SK-N-SH treated with all-trans-retinoic acid at 6 μM for 48 hours (cell line): ENCODE results near the gene CRY1.

Experiments
- ATAC-seq: fragments of 200-7000 bp; cut with Tn5 transposase; 3 replicates; pipeline ENCODE4 v1.9.1; 2020; ENCODE audit warnings: mild to moderate bottlenecking, moderate library complexity
- ARNTL ChIP-seq: fragments of 450-650 bp; formaldehyde crosslinking; IDR thresholded peaks from 2 replicates; pipeline ENCODE4 v1.5.0; 2020; ENCODE audit warnings: low read depth, mild to moderate bottlenecking, moderate library complexity, borderline replicate concordance
- BACH2 ChIP-seq: fragments of 250-450 bp; sonication (Bioruptor Pico); IDR thresholded peaks from 2 replicates; pipeline ENCODE4 v1.9.0; 2021; ENCODE audit warnings: mild to moderate bottlenecking, borderline replicate concordance
- CSDC2 ChIP-seq: fragments of 250-450 bp; sonication (Bioruptor Pico); IDR thresholded peaks from 2 replicates; pipeline ENCODE4 v1.5.0; 2020; ENCODE audit warnings: mild to moderate bottlenecking, moderate library complexity
- CSRNP3 ChIP-seq: fragments of 250-450 bp; sonication (Bioruptor Pico); IDR thresholded peaks from 2 replicates; pipeline ENCODE4 v1.5.1; 2021; ENCODE audit warnings: mild to moderate bottlenecking, moderate library complexity
- ESRRG ChIP-seq: fragments of 250-450 bp; sonication (Bioruptor Pico); IDR thresholded peaks from 2 replicates; pipeline ENCODE4 v1.6.1; 2021; ENCODE audit warnings: mild to moderate bottlenecking
- GLIS3 ChIP-seq: fragments of 250-450 bp; sonication (Bioruptor Pico); IDR thresholded peaks from 2 replicates; pipeline ENCODE4 v1.5.0; 2020; ENCODE audit warnings: mild to moderate bottlenecking, moderate library complexity
- ISL1 ChIP-seq: fragments of 250-450 bp; sonication (Bioruptor Pico); IDR thresholded peaks from 2 replicates; pipeline ENCODE4 v2.1.2; 2022; ENCODE audit warnings: mild to moderate bottlenecking, moderate library complexity
- OSR1 ChIP-seq: fragments of 250-450 bp; sonication (Bioruptor Pico); IDR thresholded peaks from 2 replicates; pipeline ENCODE4 v1.8.0; 2022; ENCODE audit warnings: moderate library complexity, mild to moderate bottlenecking, inconsistent platforms
- PATZ1 ChIP-seq: fragments of 250-450 bp; sonication (Bioruptor Pico); IDR thresholded peaks from 2 replicates; pipeline ENCODE4 v1.8.0; 2020; ENCODE audit warnings: mild to moderate bottlenecking, moderate library complexity, borderline replicate concordance
- POU6F1 ChIP-seq: fragments of 250-450 bp; sonication (Bioruptor Pico); IDR thresholded peaks from 2 replicates; pipeline ENCODE4 v1.8.0; 2021; ENCODE audit warnings: low read depth, mild to moderate bottlenecking, moderate library complexity, borderline replicate concordance
- PPARA ChIP-seq: fragments of 250-450 bp; sonication (Bioruptor Pico); IDR thresholded peaks from 2 replicates; pipeline ENCODE4 v1.5.0; 2020; ENCODE audit warnings: mild to moderate bottlenecking, borderline replicate concordance
- RARB ChIP-seq: fragments of 250-450 bp; sonication (Bioruptor Pico); IDR thresholded peaks from 2 replicates; pipeline ENCODE4 v1.8.0; 2021; ENCODE audit warnings: mild to moderate bottlenecking, moderate library complexity
- SNAI2 ChIP-seq: fragments of 250-450 bp; sonication (Bioruptor Pico); IDR thresholded peaks from 2 replicates; pipeline ENCODE4 v1.5.0; 2020; ENCODE audit warnings: mild to moderate bottlenecking, moderate library complexity
- TCF4 ChIP-seq: fragments of 250-450 bp; sonication (Bioruptor Pico); IDR thresholded peaks from 2 replicates; pipeline ENCODE4 v1.8.0; 2021; ENCODE audit warnings: mild to moderate bottlenecking, moderate library complexity, borderline replicate concordance
- TOX ChIP-seq: fragments of 250-450 bp; sonication (Bioruptor Pico); IDR thresholded peaks from 2 replicates; pipeline ENCODE4 v1.8.0; 2021; ENCODE audit warnings: mild to moderate bottlenecking, moderate library complexity, borderline replicate concordance
- TSHZ2 ChIP-seq: fragments of 250-450 bp; sonication (Bioruptor Pico); IDR thresholded peaks from 2 replicates; pipeline ENCODE4 v1.5.0; 2020; ENCODE audit warnings: mild to moderate bottlenecking, moderate library complexity
- ZC3H10 ChIP-seq: fragments of 250-450 bp; sonication (Bioruptor Pico); IDR thresholded peaks from 2 replicates; pipeline ENCODE4 v1.5.1; 2021; ENCODE audit warnings: mild to moderate bottlenecking, moderate library complexity
- ZFP3 ChIP-seq: fragments of 250-450 bp; sonication (Bioruptor Pico); IDR thresholded peaks from 2 replicates; pipeline ENCODE4 v1.5.0; 2020; ENCODE audit warnings: mild to moderate bottlenecking, moderate library complexity
- ZFP30 ChIP-seq: fragments of 450-650 bp; formaldehyde crosslinking; IDR thresholded peaks from 2 replicates; pipeline ENCODE4 v1.5.0; 2022; ENCODE audit warnings: mild to moderate bottlenecking, moderate library complexity
- ZNF565 ChIP-seq: fragments of 450-650 bp; formaldehyde crosslinking; conservative IDR thresholded peaks from 2 replicates; pipeline ENCODE4 v1.5.0; 2020; ENCODE audit warnings: low read depth, mild to moderate bottlenecking, moderate library complexity
- ZNF70 ChIP-seq: fragments of 450-650 bp; formaldehyde crosslinking; IDR thresholded peaks from 2 replicates; pipeline ENCODE4 v1.5.0; 2020; ENCODE audit warnings: mild to moderate bottlenecking, moderate library complexity
- ZNF8 ChIP-seq: fragments of 450-650 bp; formaldehyde crosslinking; IDR thresholded peaks from 2 replicates; pipeline ENCODE4 v1.5.0; 2020; ENCODE audit warnings: mild to moderate bottlenecking, moderate library complexity

Gene CRY1

GRCh38 chr12:107107381-107107780 lies 14.0 kb upstream of the CRY1 start:
- TF ChIP-seq SNAI2 = no peak
- TF ChIP-seq TCF4 (CRISPR knock-in tag) = no peak
- TF ChIP-seq ZNF8 = no peak
- no peak for TF ChIP-seq GLIS3
- no peak for TF ChIP-seq TOX (CRISPR knock-in tag)
- no peak for TF ChIP-seq ZNF565
- no peak for TF ChIP-seq ESRRG (CRISPR knock-in tag)
- TF ChIP-seq ZFP30 = no peak
- TF ChIP-seq BACH2 (CRISPR knock-in tag) = no peak
- TF ChIP-seq OSR1 (CRISPR knock-in tag) = no peak
- no peak for TF ChIP-seq POU6F1 (CRISPR knock-in tag)
- no peak for TF ChIP-seq CSDC2 (CRISPR knock-in tag)
- TF ChIP-seq ZFP3 (CRISPR knock-in tag) = no peak
- TF ChIP-seq PPARA (CRISPR knock-in tag) = no peak
- no peak for TF ChIP-seq PATZ1
- TF ChIP-seq TSHZ2 (CRISPR knock-in tag) = no peak
- no peak for TF ChIP-seq ARNTL (CRISPR knock-in tag)
- no peak for ATAC-seq

- ATAC-seq = no peak
These were observed 13.1 kb upstream of the CRY1 start for GRCh38 chr12:107106241-107107025.

GRCh38 chr12:107105410-107105703 lies 12.0 kb upstream of the CRY1 start:
- no peak for TF ChIP-seq ZNF70 (CRISPR knock-in tag)
- TF ChIP-seq PPARA (CRISPR knock-in tag) = no peak
- no peak for TF ChIP-seq TOX (CRISPR knock-in tag)
- TF ChIP-seq ZC3H10 (CRISPR knock-in tag) = no peak
- TF ChIP-seq ISL1 (CRISPR knock-in tag) = no peak
- ATAC-seq = peak; percentile 24; the same call in 1 of the 3 replicates

More at GRCh38 chr12:107106241-107107025, 13.1 kb upstream of the CRY1 start:
- TF ChIP-seq ZFP30 (no peak), TOX (CRISPR knock-in tag) (no peak), ZNF70 (CRISPR knock-in tag) (no peak), TCF4 (CRISPR knock-in tag) (no peak), ZNF8 (no peak), ZC3H10 (CRISPR knock-in tag) (no peak), BACH2 (CRISPR knock-in tag) (no peak), ZFP3 (CRISPR knock-in tag) (no peak), PPARA (CRISPR knock-in tag) (no peak)

GRCh38 chr12:107103516-107103915 lies 10.2 kb upstream of the CRY1 start:
- ATAC-seq = no peak

More at GRCh38 chr12:107103516-107103915, 10.2 kb upstream of the CRY1 start:
- TF ChIP-seq TSHZ2 (CRISPR knock-in tag) (no peak), CSRNP3 (CRISPR knock-in tag) (no peak), ISL1 (CRISPR knock-in tag) (no peak), RARB (CRISPR knock-in tag) (no peak)
- TF ChIP-seq, all 23 proteins: peak for 0
